ENCODE measurements around the gene SPINT1.
"Not testable (repeated sequence)": the region's sequence is repeated elsewhere in the genome, so short reads cannot be mapped to it uniquely, and the experiment has no call there.

SPINT1 gene

GRCh38 chr15:40845511-40846284, 1.9 kb downstream of the SPINT1 start:
- Mint-ChIP-seq H3K4me3 (peak overlapping the region; percentile 25), H3K4me1 (ENCODE audit: low read depth) (peaks cover 28% of the 10 kb centered on the region), H3K9me3 (no peaks in the 10 kb centered on the region), H3K27me3 (peaks cover 4% of the 10 kb centered on the region), H3K27ac (no peak overlapping the region), H3K36me3 (ENCODE audit: low read depth) (no peaks in the 10 kb centered on the region)

DNA sequence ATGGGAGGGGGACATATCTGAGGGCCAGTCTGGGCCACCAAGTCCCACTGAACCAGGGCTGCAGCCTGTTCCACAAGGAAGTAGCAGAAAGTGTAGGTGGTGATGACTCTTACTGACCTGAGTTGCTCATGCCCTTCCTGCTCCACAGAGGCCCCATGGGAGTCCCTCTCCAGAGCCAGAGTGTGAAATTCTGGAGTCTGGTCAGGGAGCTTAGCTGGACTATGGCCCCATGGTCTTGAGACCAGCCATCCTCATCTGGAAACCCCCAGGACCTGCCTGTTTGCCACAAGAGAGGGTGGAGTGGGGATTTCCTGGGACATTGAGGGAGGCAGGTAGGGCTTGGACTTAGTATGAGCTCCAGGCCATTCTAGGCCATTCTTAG, 3.0 kb downstream of the SPINT1 start:
- H3K4me3 Mint-ChIP-seq: no peak overlapping the region
- peaks cover 28% of the 10 kb centered on the region for H3K4me1 Mint-ChIP-seq (ENCODE audit: low read depth)
- H3K36me3 Mint-ChIP-seq (ENCODE audit: low read depth): no peaks in the 10 kb centered on the region
- H3K27me3 Mint-ChIP-seq: peaks cover 4% of the 10 kb centered on the region
- H3K9me3 Mint-ChIP-seq: no peaks in the 10 kb centered on the region
- H3K27ac Mint-ChIP-seq: no peak overlapping the region

DNA sequence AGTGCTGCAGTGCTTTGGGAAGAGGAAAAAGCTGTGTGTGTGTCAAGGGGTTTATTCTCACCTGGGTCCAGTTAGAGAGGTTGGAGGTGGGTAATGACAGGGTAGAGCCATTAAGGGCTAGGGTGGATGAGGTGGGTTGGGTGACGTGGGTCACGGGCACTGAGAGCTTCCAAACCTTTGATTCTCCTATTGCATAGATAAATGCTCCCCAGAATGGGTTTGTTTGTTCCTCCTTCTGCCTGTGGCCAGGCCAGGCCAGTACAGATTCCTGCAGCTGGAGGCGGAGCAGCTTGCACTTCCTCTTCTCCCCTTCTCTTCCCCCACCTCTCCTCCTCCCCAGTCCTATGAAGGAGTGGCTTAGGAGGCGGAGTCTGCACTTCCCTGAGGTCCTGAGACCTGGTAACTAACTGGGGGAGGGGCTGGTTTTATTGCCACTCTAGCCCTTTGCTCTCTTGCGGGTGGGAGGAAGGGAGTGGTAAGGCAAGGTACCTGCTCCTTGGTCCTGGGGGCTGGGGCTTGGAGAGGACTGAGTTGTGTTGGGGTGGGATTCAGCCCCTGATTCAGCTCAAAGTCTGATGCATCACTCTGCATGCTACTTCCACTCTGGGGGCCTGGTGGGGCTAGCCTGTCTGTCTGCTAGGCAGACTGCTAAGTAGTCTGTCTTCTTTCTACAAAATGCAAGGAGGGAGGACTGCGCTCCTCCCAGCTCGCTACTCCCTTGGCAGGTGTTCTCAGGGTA, 3.5 kb downstream of the SPINT1 start:
- H3K9me3 Mint-ChIP-seq: no peaks in the 10 kb centered on the region
- no peak overlapping the region for H3K4me3 Mint-ChIP-seq
- peaks cover 28% of the 10 kb centered on the region for H3K4me1 Mint-ChIP-seq (ENCODE audit: low read depth)
- H3K27me3 Mint-ChIP-seq: peaks cover 4% of the 10 kb centered on the region
- no peak overlapping the region for H3K27ac Mint-ChIP-seq
- H3K36me3 Mint-ChIP-seq (ENCODE audit: low read depth): no peaks in the 10 kb centered on the region

DNA sequence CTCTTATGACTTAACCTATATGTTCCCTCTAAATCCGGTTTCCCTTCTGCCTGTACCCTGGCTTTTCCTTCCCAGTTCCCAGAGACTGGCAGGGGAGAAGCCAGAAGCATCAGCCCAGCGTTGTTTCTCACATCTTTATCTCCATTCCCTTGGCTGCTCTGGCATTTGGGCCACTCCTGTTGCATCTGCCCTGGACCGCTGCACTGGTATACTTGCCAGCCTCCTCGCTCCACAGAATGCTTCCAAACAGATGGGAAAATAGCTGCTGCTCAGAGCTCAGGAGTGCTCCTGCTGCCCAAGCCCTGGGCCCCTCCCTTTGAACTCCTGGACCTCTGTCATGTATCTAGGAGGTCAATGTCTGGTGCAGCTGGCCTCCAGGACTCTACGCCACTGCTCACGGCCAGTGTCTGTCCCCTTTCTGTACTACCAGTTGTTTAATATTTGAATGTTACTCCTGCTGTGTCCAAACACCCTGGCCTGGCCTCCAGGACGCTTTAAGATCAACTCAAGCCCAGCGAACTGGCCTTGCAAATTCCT, 6.8 kb downstream of the SPINT1 start:
- Mint-ChIP-seq H3K36me3 (ENCODE audit: low read depth) (no peaks in the 10 kb centered on the region), H3K9me3 (no peaks in the 10 kb centered on the region), H3K4me3 (no peak overlapping the region), H3K27ac (no peak overlapping the region), H3K4me1 (ENCODE audit: low read depth) (peaks cover 14% of the 10 kb centered on the region), H3K27me3 (no peaks in the 10 kb centered on the region)

DNA sequence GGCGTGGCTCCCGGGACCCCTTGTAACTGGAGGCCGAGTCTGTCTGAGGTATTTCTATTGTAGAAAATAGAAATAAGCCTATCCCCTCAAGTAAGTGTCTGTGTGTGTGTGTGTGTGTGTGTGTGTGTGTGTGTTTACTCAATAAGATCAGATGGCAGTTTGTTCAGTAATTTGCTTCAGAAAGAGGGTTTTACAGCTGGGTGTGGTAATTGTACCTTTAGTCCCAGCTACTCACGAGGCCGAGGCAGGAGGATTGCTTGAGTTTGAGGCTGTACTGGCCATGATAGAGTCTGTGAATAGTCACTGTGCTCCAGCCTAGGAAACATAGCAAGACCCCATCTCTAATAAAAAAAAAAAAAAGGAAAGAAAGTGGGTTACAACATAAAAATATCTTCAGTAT, 8.7 kb downstream of the SPINT1 start:
- H3K36me3 Mint-ChIP-seq (ENCODE audit: low read depth): no peaks in the 10 kb centered on the region
- H3K27me3 Mint-ChIP-seq: no peaks in the 10 kb centered on the region
- H3K27ac Mint-ChIP-seq: no peak overlapping the region
- H3K4me1 Mint-ChIP-seq (ENCODE audit: low read depth): no peaks in the 10 kb centered on the region
- H3K4me3 Mint-ChIP-seq: no peak overlapping the region
- no peaks in the 10 kb centered on the region for H3K9me3 Mint-ChIP-seq

GRCh38 chr15:40853241-40853890, 9.5 kb downstream of the SPINT1 start:
- Mint-ChIP-seq H3K27me3 (no peaks in the 10 kb centered on the region), H3K9me3 (no peaks in the 10 kb centered on the region), H3K36me3 (ENCODE audit: low read depth) (no peaks in the 10 kb centered on the region), H3K4me1 (ENCODE audit: low read depth) (no peaks in the 10 kb centered on the region), H3K4me3 (no peak overlapping the region), H3K27ac (no peak overlapping the region)

DNA sequence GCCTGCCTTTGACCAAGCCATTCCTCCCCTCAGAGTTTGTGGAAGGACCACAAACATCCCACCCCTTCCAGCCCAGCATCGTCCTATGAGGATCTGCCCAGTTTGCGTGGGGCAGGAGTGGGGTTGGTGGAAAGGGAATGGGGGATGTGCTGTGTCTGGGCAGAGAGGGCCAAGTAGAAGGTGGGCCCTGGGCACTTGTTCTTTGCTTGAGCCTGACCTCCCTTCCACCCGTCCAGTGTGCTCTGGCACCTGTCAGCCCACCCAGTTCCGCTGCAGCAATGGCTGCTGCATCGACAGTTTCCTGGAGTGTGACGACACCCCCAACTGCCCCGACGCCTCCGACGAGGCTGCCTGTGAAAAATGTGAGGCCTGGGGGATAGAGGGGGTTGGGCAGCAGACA, 10.3 kb downstream of the SPINT1 start:
- peaks cover 3% of the 10 kb centered on the region for H3K4me1 Mint-ChIP-seq (ENCODE audit: low read depth)
- H3K36me3 Mint-ChIP-seq (ENCODE audit: low read depth): no peaks in the 10 kb centered on the region
- no peaks in the 10 kb centered on the region for H3K9me3 Mint-ChIP-seq
- no peak overlapping the region for H3K27ac Mint-ChIP-seq
- H3K4me3 Mint-ChIP-seq: no peak overlapping the region
- H3K27me3 Mint-ChIP-seq: no peaks in the 10 kb centered on the region

DNA sequence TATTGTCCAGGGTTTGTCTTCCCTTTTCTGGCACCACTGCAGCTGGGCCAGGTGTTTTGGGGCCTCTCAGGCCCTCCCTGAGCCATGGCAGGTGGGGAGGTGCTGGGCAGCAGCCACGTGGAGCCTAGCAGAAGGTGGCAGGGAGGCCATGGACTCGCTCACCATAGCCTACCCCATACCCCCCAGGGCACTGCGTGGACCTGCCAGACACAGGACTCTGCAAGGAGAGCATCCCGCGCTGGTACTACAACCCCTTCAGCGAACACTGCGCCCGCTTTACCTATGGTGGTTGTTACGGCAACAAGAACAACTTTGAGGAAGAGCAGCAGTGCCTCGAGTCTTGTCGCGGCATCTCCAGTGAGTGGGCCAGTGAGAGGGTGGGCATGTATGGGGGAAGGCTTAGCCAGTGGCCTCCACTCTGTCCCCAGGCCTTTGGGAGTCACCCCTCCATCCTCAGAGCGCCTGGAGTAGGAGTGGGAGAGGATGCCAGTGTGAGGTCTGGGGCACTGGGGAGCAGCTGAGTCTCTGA, 11.9 kb downstream of the SPINT1 start:
- no peaks in the 10 kb centered on the region for H3K9me3 Mint-ChIP-seq
- no peaks in the 10 kb centered on the region for H3K36me3 Mint-ChIP-seq (ENCODE audit: low read depth)
- H3K4me3 Mint-ChIP-seq: no peak overlapping the region
- peaks cover 7% of the 10 kb centered on the region for H3K4me1 Mint-ChIP-seq (ENCODE audit: low read depth)
- H3K27ac Mint-ChIP-seq: no peak overlapping the region
- no peaks in the 10 kb centered on the region for H3K27me3 Mint-ChIP-seq

GRCh38 chr15:40856746-40857145, 12.9 kb downstream of the SPINT1 start:
- no peaks in the 10 kb centered on the region for H3K9me3 Mint-ChIP-seq
- H3K4me1 Mint-ChIP-seq (ENCODE audit: low read depth): peaks cover 7% of the 10 kb centered on the region
- H3K4me3 Mint-ChIP-seq: no peak overlapping the region
- H3K27me3 Mint-ChIP-seq: no peaks in the 10 kb centered on the region
- H3K27ac Mint-ChIP-seq: no peak overlapping the region
- H3K36me3 Mint-ChIP-seq (ENCODE audit: low read depth): no peaks in the 10 kb centered on the region

- Mint-ChIP-seq H3K9me3 (no peaks in the 10 kb centered on the region), H3K27ac (no peak overlapping the region), H3K27me3 (no peaks in the 10 kb centered on the region), H3K4me1 (ENCODE audit: low read depth) (peaks cover 7% of the 10 kb centered on the region), H3K4me3 (no peak overlapping the region), H3K36me3 (ENCODE audit: low read depth) (no peaks in the 10 kb centered on the region)
Measured at GRCh38 chr15:40857601-40858341, 13.9 kb downstream of the SPINT1 start.

- Mint-ChIP-seq H3K36me3 (ENCODE audit: low read depth) (no peaks in the 10 kb centered on the region), H3K4me3 (no peak overlapping the region)
Measured at GRCh38 chr15:40858706-40859105, 14.9 kb downstream of the SPINT1 start.

GRCh38 chr15:40859206-40859851, 15.5 kb downstream of the SPINT1 start:
- Mint-ChIP-seq H3K9me3 (no peaks in the 10 kb centered on the region), H3K27me3 (no peaks in the 10 kb centered on the region), H3K27ac (no peak overlapping the region), H3K36me3 (ENCODE audit: low read depth) (no peaks in the 10 kb centered on the region), H3K4me3 (no peak overlapping the region), H3K4me1 (ENCODE audit: low read depth) (peaks cover 7% of the 10 kb centered on the region)

More at GRCh38 chr15:40858706-40859105, 14.9 kb downstream of the SPINT1 start:
- Mint-ChIP-seq H3K27me3 (no peaks in the 10 kb centered on the region), H3K27ac (no peak overlapping the region), H3K9me3 (no peaks in the 10 kb centered on the region), H3K4me1 (ENCODE audit: low read depth) (peaks cover 7% of the 10 kb centered on the region)

DNA sequence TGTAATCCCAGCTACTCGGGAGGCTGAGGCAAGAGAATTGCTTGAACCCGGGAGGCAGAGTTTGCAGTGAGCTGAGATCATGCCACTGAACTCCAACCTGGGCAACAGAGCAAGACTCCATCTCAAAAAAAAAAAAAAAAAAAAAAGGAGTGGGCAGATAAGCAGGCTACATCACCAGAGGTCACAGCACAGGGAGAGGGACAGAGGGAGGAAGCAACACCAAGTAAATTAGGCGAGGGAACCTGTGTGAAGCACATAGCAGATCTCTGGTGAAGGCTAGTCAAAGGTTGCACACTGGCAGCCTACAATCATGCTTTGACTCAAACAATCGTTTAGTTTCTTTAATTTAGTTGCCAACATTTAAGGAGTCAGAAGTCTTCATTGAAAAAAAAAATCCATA, 17.3 kb downstream of the SPINT1 start:
- H3K27me3 Mint-ChIP-seq; H3K27ac Mint-ChIP-seq; H3K36me3 Mint-ChIP-seq (ENCODE audit: low read depth); H3K9me3 Mint-ChIP-seq; H3K4me1 Mint-ChIP-seq (ENCODE audit: low read depth); H3K4me3 Mint-ChIP-seq: not testable (repeated sequence)

- Mint-ChIP-seq H3K4me1 (ENCODE audit: low read depth) (peaks cover 7% of the 10 kb centered on the region), H3K4me3 (no peak overlapping the region), H3K36me3 (ENCODE audit: low read depth) (no peaks in the 10 kb centered on the region), H3K27me3 (no peaks in the 10 kb centered on the region), H3K9me3 (no peaks in the 10 kb centered on the region), H3K27ac (no peak overlapping the region)
Measured at GRCh38 chr15:40863660-40864270, 19.9 kb downstream of the SPINT1 start.
